H1 (cell line): Measurements from ENCODE around the gene ERMN. TPM values are rescaled to one million over a fixed set of nuclear protein-coding genes. Genes with fewer than 3 reads are reported as not detected.

Experiments
- CTCF ChIA-PET: fragments of 300-600 bp; sonication (Branson Sonifier 250); formaldehyde crosslinking; loops from one replicate; lab custom pipeline; 2021; ENCODE audit not compliant: partially characterized antibody; lab: Charles Lee
- POLR2A ChIA-PET: fragments of 300-600 bp; sonication (Branson Sonifier 250); formaldehyde crosslinking; loops from one replicate; lab custom pipeline; 2021; ENCODE audit warnings: inconsistent platforms; ENCODE audit not compliant: partially characterized antibody; lab: Charles Lee
- DNase-seq, 2 experiments: peaks; one replicate each; pipeline versions ENCODE4 v3.0.0 to v3.0.0-alpha.2; 2010 to 2022; ENCODE audit warnings: low spot score in 2 of 2, low read depth in 1 of 2, mixed read lengths in 1 of 2
- FAIRE-seq: peaks from 2 replicates; lab custom pipeline; 2011; peaks lifted over from hg19 to GRCh38; lab: Jason Lieb, UNC
- H2AFZ ChIP-seq: 2 replicates; pipeline ENCODE4 v1.8.1; 2012; ENCODE audit warnings: low read length, inconsistent platforms
- H2AK5ac ChIP-seq: 2 replicates; pipeline ENCODE4 v1.6.1; 2013; ENCODE audit warnings: low read depth, low read length
- H2BK120ac ChIP-seq: replicated peaks from 2 replicates; pipeline ENCODE3; 2013; ENCODE audit warnings: low read depth, low read length, inconsistent platforms
- H2BK12ac ChIP-seq: 2 replicates; pipeline ENCODE4 v1.6.1; 2013; ENCODE audit warnings: low read depth, low read length
- H2BK15ac ChIP-seq: 2 replicates; pipeline ENCODE4 v1.6.1; 2013; ENCODE audit warnings: low read length
- H2BK20ac ChIP-seq: 2 replicates; pipeline ENCODE4 v1.6.1; 2013; ENCODE audit warnings: low read length
- H2BK5ac ChIP-seq: 2 replicates; pipeline ENCODE4 v1.6.1; 2013; ENCODE audit warnings: low read depth, low read length
- H3K14ac ChIP-seq: 2 replicates; pipeline ENCODE4 v1.6.1; 2013; ENCODE audit warnings: inconsistent platforms; ENCODE audit not compliant: insufficient read length
- H3K18ac ChIP-seq: 2 replicates; pipeline ENCODE4 v1.6.1; 2013; ENCODE audit warnings: low read length; ENCODE audit errors: extremely low read depth
- H3K23ac ChIP-seq: 2 replicates; pipeline ENCODE4 v1.6.1; 2013; ENCODE audit warnings: inconsistent platforms; ENCODE audit not compliant: insufficient read length
- H3K23me2 ChIP-seq: 2 replicates; pipeline ENCODE4 v1.6.1; 2013; ENCODE audit warnings: low read depth, low read length
- H3K27ac ChIP-seq: 2 replicates; pipeline ENCODE4 v1.6.1; 2011; ENCODE audit warnings: low read depth, low read length, inconsistent platforms
- H3K27me3 ChIP-seq, 4 experiments: replicated peaks in 1 of 4; 1 replicate in 1 of 4; 2 replicates in 3 of 4; pipeline versions ENCODE4 v1.6.1 to v1.8.1; 2011 to 2013; ENCODE audit warnings: low read length in 3 of 4, mild to moderate bottlenecking in 3 of 4, inconsistent platforms in 2 of 4, mixed read lengths in 2 of 4, moderate library complexity in 1 of 4; ENCODE audit not compliant: control insufficient read depth in 3 of 4, insufficient read depth in 3 of 4; ENCODE audit errors: extremely low read depth in 1 of 4
- H3K36me3 ChIP-seq, 4 experiments: 2 replicates each; pipeline versions ENCODE4 v1.6.1 to v1.8.1; 2011 to 2013; ENCODE audit warnings: mild to moderate bottlenecking in 4 of 4, low read length in 3 of 4, moderate library complexity in 2 of 4, control low read depth in 1 of 4, inconsistent platforms in 1 of 4; ENCODE audit not compliant: insufficient read depth in 4 of 4, control insufficient read depth in 2 of 4
- H3K4ac ChIP-seq: replicated peaks from 2 replicates; pipeline ENCODE3; 2013; ENCODE audit warnings: low read length, low read depth, mixed read lengths, inconsistent platforms; ENCODE audit not compliant: insufficient read length
- H3K4me1 ChIP-seq, 4 experiments: replicated peaks in 1 of 4; 1 replicate in 1 of 4; 2 replicates in 3 of 4; pipeline versions ENCODE4 v1.6.1 to v1.8.1; 2011 to 2013; ENCODE audit warnings: low read length in 3 of 4, inconsistent platforms in 2 of 4, mixed read lengths in 1 of 4; ENCODE audit not compliant: insufficient read depth in 4 of 4, control insufficient read depth in 3 of 4
- H3K4me2 ChIP-seq, 2 experiments: 2 replicates each; pipeline versions ENCODE4 v1.6.1 to v1.8.1; 2011 to 2013; ENCODE audit warnings: low read depth in 2 of 2, low read length in 2 of 2, control low read depth in 1 of 2, inconsistent platforms in 1 of 2, mild to moderate bottlenecking in 1 of 2; ENCODE audit not compliant: insufficient read depth in 1 of 2
- H3K4me3 ChIP-seq, 4 experiments: fragments of 200-600, 300-600 bp in 1 of 4; sonication (generic), shearing (Covaris generic), sonication (Bioruptor Twin) in 1 of 4; 2 replicates each; pipeline versions ENCODE4 v1.5.1 to v1.8.1; 2011 to 2016; ENCODE audit warnings: low read length in 4 of 4, low read depth in 3 of 4, control low read depth in 2 of 4, inconsistent platforms in 2 of 4, mild to moderate bottlenecking in 2 of 4, mixed read lengths in 1 of 4, moderate library complexity in 1 of 4; ENCODE audit not compliant: insufficient read depth in 2 of 4; ENCODE audit errors: extremely low read depth in 1 of 4
- H3K56ac ChIP-seq: replicated peaks from 2 replicates; pipeline ENCODE3; 2013; ENCODE audit warnings: low read depth, mild to moderate bottlenecking, mixed read lengths, low read length, inconsistent platforms; ENCODE audit not compliant: insufficient read length
- H3K79me1 ChIP-seq: 2 replicates; pipeline ENCODE4 v1.6.1; 2013; ENCODE audit warnings: low read depth, low read length, control low read depth
- H3K79me2 ChIP-seq, 2 experiments: 2 replicates each; pipeline versions ENCODE4 v1.6.1 to v1.8.1; 2012 to 2013; ENCODE audit warnings: low read length in 2 of 2, mild to moderate bottlenecking in 2 of 2, inconsistent platforms in 1 of 2; ENCODE audit not compliant: insufficient read depth in 2 of 2, control insufficient read depth in 1 of 2
- H3K9ac ChIP-seq, 4 experiments: replicated peaks in 1 of 4; 1 replicate in 1 of 4; 2 replicates in 3 of 4; pipeline versions ENCODE4 v1.6.1 to v1.8.1; 2011 to 2013; ENCODE audit warnings: low read depth in 3 of 4, low read length in 3 of 4, control low read depth in 2 of 4, mild to moderate bottlenecking in 2 of 4, moderate library complexity in 2 of 4, inconsistent platforms in 1 of 4; ENCODE audit errors: extremely low read depth in 1 of 4
- H3K9me3 ChIP-seq, 2 experiments: 2 replicates each; pipeline versions ENCODE4 v1.6.1 to v1.8.1; 2012 to 2013; ENCODE audit warnings: mild to moderate bottlenecking in 2 of 2, moderate library complexity in 2 of 2, control low read depth in 1 of 2, inconsistent platforms in 1 of 2, low read depth in 1 of 2, low read length in 1 of 2, mixed read lengths in 1 of 2; ENCODE audit not compliant: insufficient read depth in 2 of 2
- H4K20me1 ChIP-seq, 2 experiments: replicated peaks in 1 of 2; 2 replicates each; pipeline versions ENCODE3 to v1.8.1; 2011 to 2013; ENCODE audit warnings: inconsistent platforms in 2 of 2, low read length in 2 of 2, mild to moderate bottlenecking in 1 of 2; ENCODE audit not compliant: insufficient read depth in 2 of 2, control insufficient read depth in 1 of 2
- H4K5ac ChIP-seq: 2 replicates; pipeline ENCODE4 v1.6.1; 2013; ENCODE audit warnings: low read length, low read depth, mixed read lengths, inconsistent platforms; ENCODE audit not compliant: insufficient read length
- H4K8ac ChIP-seq: 2 replicates; pipeline ENCODE4 v1.8.0; 2013; ENCODE audit warnings: mild to moderate bottlenecking, moderate library complexity, low read length, inconsistent platforms; ENCODE audit not compliant: insufficient read depth; ENCODE audit errors: extremely low read depth
- H4K91ac ChIP-seq: replicated peaks from 2 replicates; pipeline ENCODE3; 2013; ENCODE audit warnings: low read length, mixed read lengths, inconsistent platforms; ENCODE audit not compliant: insufficient read length
- ASH2L ChIP-seq: fragments of 200-600, 300-600 bp; sonication (generic); IDR thresholded peaks from one replicate; pipeline ENCODE4 v1.7.1; 2017; ENCODE audit warnings: low read length
- CBX8 ChIP-seq: fragments of 300-800, 300-1000 bp; sonication (generic); IDR thresholded peaks from 2 replicates; pipeline ENCODE4 v1.7.1; 2016; ENCODE audit warnings: low read depth, low read length, borderline replicate concordance
- PHF8 ChIP-seq: fragments of 200-600 bp; sonication (generic); conservative IDR thresholded peaks from 2 replicates; pipeline ENCODE4 v1.7.1; 2012; ENCODE audit warnings: low read depth, mild to moderate bottlenecking, inconsistent platforms, low read length, moderate library complexity
- WGBS, 2 experiments: shearing (Covaris generic) in 1 of 2; methylation state at CpG; one replicate each; pipeline versions ENCODE4 v1.1.6 to v1.1.7; 2013 to 2015; ENCODE audit warnings: low lambda C conversion rate in 2 of 2, mixed read lengths in 2 of 2, inconsistent platforms in 1 of 2, low coverage in 1 of 2, missing lambda C conversion rate in 1 of 2; ENCODE audit not compliant: insufficient replicate concordance in 2 of 2, insufficient coverage in 1 of 2, insufficient read length in 1 of 2; ENCODE audit errors: extremely low coverage in 1 of 2, missing lambda C conversion rate in 1 of 2; 5-methylcytosine and 5-hydroxymethylcytosine counted together
- polyA plus RNA-seq, 7 experiments: library from polyadenylated mRNA; depleted of rRNA in 3 of 7; stranded (reverse) in 5 of 7; unstranded in 2 of 7; fragments of >200 nt in 5 of 7; fragments of 200-250 nt in 2 of 7; gene quantifications; 1 replicate in 5 of 7; 2 replicates in 1 of 7; 4 replicates in 1 of 7; pipeline versions ENCODE4 v1.2.1 to v1.2.3, GENCODE V29; 2011 to 2013; ENCODE audit warnings: missing spikeins in 2 of 7, mixed read lengths in 2 of 7
- total RNA-seq: library from RNA; stranded (reverse); fragmentation: NEBNext Ultra II Directional; extraction: Animal tissue kit (Norgen Biotek cat#: 25700); gene quantifications from 2 replicates; pipeline ENCODE4 v1.2.1, GENCODE V29; 2021

Gene ERMN
- total and polyA plus RNA-seq, 2 of the 8 experiments (the other 6 are each of a cell fraction or from before 2014, with no cell fraction given): 0.11 TPM; not detected in 1

- no peak for FAIRE-seq
- Histone ChIP-seq H3K79me2 (no peaks in the 10 kb centered on the region), H3K18ac (no peak overlapping the region), H2AK5ac (no peak overlapping the region), H2BK5ac (no peak overlapping the region), H4K20me1 (no peaks in the 10 kb centered on the region), H3K9me3 (no peaks in the 10 kb centered on the region), H2BK120ac (no peak overlapping the region), H3K9ac (no peak overlapping the region), H2AFZ (no peak overlapping the region), H3K4me3 (no peak overlapping the region), H2BK20ac (no peak overlapping the region), H3K36me3 (no peaks in the 10 kb centered on the region), H3K4ac (no peak overlapping the region), H4K91ac (no peak overlapping the region), H3K14ac (no peak overlapping the region), H3K79me1 (no peaks in the 10 kb centered on the region), H3K23me2 (no peaks in the 10 kb centered on the region), H2BK15ac (no peak overlapping the region), H3K56ac (no peak overlapping the region), H4K8ac (no peak overlapping the region), H3K23ac (no peak overlapping the region), H3K27me3 (no peaks in the 10 kb centered on the region), H3K27ac (no peak overlapping the region), H3K4me1 (peaks cover 0 to 3% (median 1%) of the 10 kb centered on the region in 4 experiments; a peak in 3 of 7 replicates), H4K5ac (no peak overlapping the region), H2BK12ac (no peak overlapping the region), H3K4me2 (no peak overlapping the region)
- 94% methylated on average over 2 of the region's 2 CpGs; no CpG with 5 or more reads in 1 of the 2 experiments for WGBS, 2 experiments
- TF ChIP-seq ASH2L (no peak), PHF8 (no peak), CBX8 (no peak)
- DNase-seq: no peak
- CTCF ChIA-PET: interaction anchor here (1.0 to 3.6 kb wide), 7 partner anchors 9 to 19 kb away, joined by 4 to 21 read pairs (median 7); no protein-coding TSS in a partner anchor
- POLR2A ChIA-PET: no interaction called here
Measured at GRCh38 chr2:157318884-157319283, 6.7 kb downstream of the ERMN start.
